A673 (cell line): ENCODE results near the gene FGF14. TPM values are rescaled to one million over a fixed set of nuclear protein-coding genes. Genes with fewer than 3 reads are reported as not detected.

Experiments used
- BruUV-seq: library from RNA; stranded (reverse); fragments of 400-500 nt; replicated peaks from 2 replicates; lab custom pipeline; 2021; lab: Mats Ljungman, UMichigan
- CTCF ChIA-PET: fragments of 300-600 bp; sonication (Branson Sonifier 250); formaldehyde crosslinking; loops from one replicate; lab custom pipeline; 2022; ENCODE audit warnings: antibody characterized with exemption; lab: Charles Lee
- POLR2A ChIA-PET: fragments of 300-600 bp; sonication (Branson Sonifier 250); formaldehyde crosslinking; loops from one replicate; lab custom pipeline; 2022; ENCODE audit warnings: antibody characterized with exemption; ENCODE audit not compliant: low non-redundant PET; lab: Charles Lee
- DNase-seq: peaks from one replicate; pipeline ENCODE4 v3.0.0-alpha.2; 2015; ENCODE audit warnings: low spot score
- H3K27ac ChIP-seq: fragments of 200-600 bp; sonication (generic); 2 replicates; pipeline ENCODE4 v1.5.1; 2016; ENCODE audit warnings: mixed run types, low read depth, mild to moderate bottlenecking, mixed read lengths, antibody characterized with exemption, low read length; ENCODE audit not compliant: poor library complexity, severe bottlenecking
- H3K27me3 ChIP-seq: fragments of 200-600 bp; sonication (generic); replicated peaks from 2 replicates; pipeline ENCODE4 v1.6.1; 2017; ENCODE audit warnings: mixed run types, low read depth, mild to moderate bottlenecking, mixed read lengths, antibody characterized with exemption, low read length; ENCODE audit not compliant: insufficient read depth, poor library complexity
- H3K36me3 ChIP-seq: fragments of 200-600 bp; sonication (generic); 2 replicates; pipeline ENCODE4 v1.6.1; 2016; ENCODE audit warnings: mixed run types, mild to moderate bottlenecking, mixed read lengths, antibody characterized with exemption, low read length; ENCODE audit not compliant: insufficient read depth, poor library complexity, severe bottlenecking
- H3K4me1 ChIP-seq: fragments of 200-600 bp; sonication (generic); 2 replicates; pipeline ENCODE4 v1.6.1; 2017; ENCODE audit warnings: mixed run types, mild to moderate bottlenecking, mixed read lengths, antibody characterized with exemption, low read length; ENCODE audit not compliant: insufficient read depth, poor library complexity, severe bottlenecking
- H3K4me3 ChIP-seq: fragments of 200-600 bp; sonication (generic); 2 replicates; pipeline ENCODE4 v1.5.1; 2016; ENCODE audit warnings: low read depth, mixed run types, mild to moderate bottlenecking, mixed read lengths, low read length; ENCODE audit not compliant: poor library complexity, severe bottlenecking
- H3K9me3 ChIP-seq: fragments of 200-600 bp; sonication (generic); 2 replicates; pipeline ENCODE4 v1.6.1; 2016; ENCODE audit warnings: mixed run types, low read depth, mild to moderate bottlenecking, mixed read lengths, antibody characterized with exemption, low read length; ENCODE audit not compliant: poor library complexity, severe bottlenecking
- CTCF ChIP-seq: fragments of 300-800, 200-600 bp; sonication (generic); conservative IDR thresholded peaks from 2 replicates; pipeline ENCODE4 v1.5.1; 2017; ENCODE audit warnings: low read depth, mild to moderate bottlenecking, antibody characterized with exemption, low read length, moderate library complexity, mixed read lengths
- EZH2 ChIP-seq: fragments of 200-600 bp; sonication (generic); IDR thresholded peaks from 2 replicates; pipeline ENCODE4 v1.6.1; 2017; ENCODE audit warnings: borderline replicate concordance, low read depth, mild to moderate bottlenecking, mixed read lengths, antibody characterized with exemption, low read length; ENCODE audit not compliant: poor library complexity, severe bottlenecking
- intact Hi-C: fragments of 100-400 bp; cut with micrococcal nuclease; formaldehyde crosslinking; loops from one replicate; pipeline ENCODE4 v1.10.0; 2022; ENCODE audit not compliant: unreplicated experiment
- total RNA-seq: library from RNA; stranded (reverse); gene quantifications from 2 replicates; pipeline ENCODE4 v1.2.3, GENCODE V29; 2021

Gene FGF14
- total RNA-seq, 1 experiment from 2014 or later: 19.7 TPM

GRCh38 chr13:102374233-102374632 is 27.6 kb downstream of the FGF14 start:
- DNase-seq: no peak
- Histone ChIP-seq H3K4me1 (peaks cover 2% of the 10 kb centered on the region), H3K9me3 (no peaks in the 10 kb centered on the region), H3K36me3 (no peaks in the 10 kb centered on the region), H3K4me3 (no peak overlapping the region), H3K27ac (no peak overlapping the region), H3K27me3 (no peaks in the 10 kb centered on the region)
- TF ChIP-seq EZH2: no peak
- TF ChIP-seq CTCF: no peak
- CTCF ChIA-PET: no interaction called here
- intact Hi-C loops: no loop called here
- POLR2A ChIA-PET: no interaction called here
- BruUV-seq: no TSS peak

- no TSS peak for BruUV-seq
- DNase-seq: no peak
- TF ChIP-seq EZH2 (no peak), CTCF (no peak)
- CTCF ChIA-PET: no interaction called here
- POLR2A ChIA-PET: no interaction called here
- no peak overlapping the region for H3K4me3 ChIP-seq
- no peaks in the 10 kb centered on the region for H3K27me3 ChIP-seq
- H3K4me1 ChIP-seq: peaks cover 12% of the 10 kb centered on the region
- no peaks in the 10 kb centered on the region for H3K9me3 ChIP-seq
- H3K36me3 ChIP-seq: no peaks in the 10 kb centered on the region
- no peak overlapping the region for H3K27ac ChIP-seq
- intact Hi-C loops: no loop called here
Observed at GRCh38 chr13:102373221-102373620, 28.6 kb downstream of the FGF14 start.

- TF ChIP-seq EZH2: no peak
- no peak for TF ChIP-seq CTCF
- no TSS peak for BruUV-seq
- peaks cover 12% of the 10 kb centered on the region for H3K4me1 ChIP-seq
- no peaks in the 10 kb centered on the region for H3K9me3 ChIP-seq
- H3K27me3 ChIP-seq: no peaks in the 10 kb centered on the region
- H3K36me3 ChIP-seq: no peaks in the 10 kb centered on the region
- intact Hi-C loops: no loop called here
- H3K27ac ChIP-seq: peak overlapping the region; percentile 51
- ChIA-PET CTCF (no interaction called here), POLR2A (no interaction called here)
- no peak overlapping the region for H3K4me3 ChIP-seq
- no peak for DNase-seq
Observed at GRCh38 chr13:102369302-102369701, 32.5 kb downstream of the FGF14 start.
